PC-3 (cell line): ENCODE measurements around the gene CEP170B. TPM values are rescaled to one million over a fixed set of nuclear protein-coding genes. Genes with fewer than 3 reads are reported as not detected.

Source experiments
- ATAC-seq: fragments of 200-7000 bp; cut with Tn5 transposase; 2 replicates; pipeline ENCODE4 v1.9.1; 2020; ENCODE audit warnings: mild to moderate bottlenecking, moderate library complexity
- BruUV-seq: library from RNA; stranded (reverse); fragments of 400-500 nt; replicated peaks from 2 replicates; lab custom pipeline; 2021; lab: Mats Ljungman, UMichigan
- CTCF ChIA-PET: fragments of 300-600 bp; sonication (Branson Sonifier 250); formaldehyde crosslinking; loops from one replicate; lab custom pipeline; 2022; ENCODE audit warnings: antibody characterized with exemption; lab: Charles Lee
- POLR2A ChIA-PET: fragments of 300-600 bp; sonication (Branson Sonifier 250); formaldehyde crosslinking; loops from one replicate; lab custom pipeline; 2022; ENCODE audit warnings: antibody characterized with exemption; ENCODE audit not compliant: unreplicated experiment; lab: Charles Lee
- DNase-seq: peaks from one replicate; pipeline ENCODE4 v3.0.0-alpha.2; 2015
- H2AFZ ChIP-seq: fragments of 300-600 bp; sonication (generic); 2 replicates; pipeline ENCODE4 v1.6.0; 2016; ENCODE audit warnings: antibody characterized with exemption, low read length
- H3F3A ChIP-seq: fragments of 300-600 bp; sonication (generic); one replicate; pipeline ENCODE4 v1.6.0; 2017; ENCODE audit warnings: antibody characterized with exemption, low read length, control low read depth, mild to moderate bottlenecking; ENCODE audit not compliant: unreplicated experiment
- H3K27ac ChIP-seq: fragments of 300-600 bp; sonication (generic); 2 replicates; pipeline ENCODE4 v1.5.1; 2016; ENCODE audit warnings: mild to moderate bottlenecking, low read length
- H3K27me3 ChIP-seq: fragments of 300-600 bp; sonication (generic); 2 replicates; pipeline ENCODE4 v1.6.1; 2016; ENCODE audit warnings: low read length, mixed read lengths
- H3K36me3 ChIP-seq: fragments of 300-600 bp; sonication (generic); 2 replicates; pipeline ENCODE4 v1.6.1; 2016; ENCODE audit warnings: low read depth, mixed run types, low read length, mixed read lengths
- H3K4me1 ChIP-seq: fragments of 300-600 bp; sonication (generic); 2 replicates; pipeline ENCODE4 v1.5.1; 2016; ENCODE audit warnings: low read length; ENCODE audit not compliant: insufficient read depth
- H3K4me2 ChIP-seq: fragments of 300-600 bp; sonication (generic); 2 replicates; pipeline ENCODE4 v1.6.0; 2016; ENCODE audit warnings: low read length
- H3K4me3 ChIP-seq: fragments of 300-600 bp; sonication (generic); 2 replicates; pipeline ENCODE4 v1.5.1; 2016; ENCODE audit warnings: mild to moderate bottlenecking, low read length, mixed read lengths
- H3K79me2 ChIP-seq: fragments of 300-600 bp; sonication (generic); 2 replicates; pipeline ENCODE4 v1.6.1; 2017; ENCODE audit warnings: low read length, mixed read lengths
- H3K9ac ChIP-seq: fragments of 300-600 bp; sonication (generic); 2 replicates; pipeline ENCODE4 v1.6.0; 2016; ENCODE audit warnings: mild to moderate bottlenecking, low read length
- H3K9me2 ChIP-seq: fragments of 300-600 bp; sonication (generic); replicated peaks from 2 replicates; pipeline ENCODE4 v1.6.1; 2016; ENCODE audit warnings: mixed run types, low read length, mixed read lengths
- H3K9me3 ChIP-seq: fragments of 300-600 bp; sonication (generic); 2 replicates; pipeline ENCODE4 v1.6.1; 2016; ENCODE audit warnings: low read length, mixed read lengths
- H4K20me1 ChIP-seq: fragments of 300-600 bp; sonication (generic); 2 replicates; pipeline ENCODE4 v1.6.1; 2016; ENCODE audit warnings: low read length, mixed read lengths
- CTCF ChIP-seq: fragments of 300-600 bp; sonication (generic); conservative IDR thresholded peaks from 2 replicates; pipeline ENCODE4 v1.5.1; 2017; ENCODE audit warnings: antibody characterized with exemption, low read depth, mild to moderate bottlenecking, low read length
- EZH2 ChIP-seq: fragments of 300-600 bp; sonication (generic); IDR thresholded peaks from one replicate; pipeline ENCODE4 v1.6.1; 2017; ENCODE audit warnings: antibody characterized with exemption, mild to moderate bottlenecking, low read length; ENCODE audit not compliant: unreplicated experiment
- EZH2phosphoT487 ChIP-seq: fragments of 300-600 bp; sonication (generic); IDR thresholded peaks from 2 replicates; pipeline ENCODE4 v1.6.1; 2018; ENCODE audit warnings: mild to moderate bottlenecking, antibody characterized with exemption, low read length, borderline replicate concordance
- intact Hi-C: fragments of 100-400 bp; cut with micrococcal nuclease; formaldehyde crosslinking; loops from 2 replicates; pipeline ENCODE4 v1.9.0; 2023
- total RNA-seq: library from RNA; depleted of rRNA; stranded (reverse); fragments of >200 nt; gene quantifications from 2 replicates; pipeline ENCODE4 v1.2.3, GENCODE V29; 2014

CEP170B gene
- total RNA-seq, 1 experiment from 2014 or later, result 33.2 TPM

GRCh38 chr14:104891664-104892530 lies 26.8 kb downstream of the CEP170B start:
- H3K79me2 ChIP-seq, result no peaks in the 10 kb centered on the region
- peaks cover 15% of the 10 kb centered on the region; the same call in 1 of the 2 replicates for H3K36me3 ChIP-seq
- H3K27me3 ChIP-seq, result no peaks in the 10 kb centered on the region
- no peaks in the 10 kb centered on the region for H3F3A ChIP-seq
- BruUV-seq, result no TSS peak
- H2AFZ ChIP-seq, result no peak overlapping the region
- no peaks in the 10 kb centered on the region for H4K20me1 ChIP-seq
- ChIA-PET CTCF (interaction anchor here (0.6 kb wide), 1 partner anchor 65 kb away, joined by 4 read pairs; no protein-coding TSS in a partner anchor), POLR2A (no interaction called here)
- H3K4me3 ChIP-seq, result no peak overlapping the region
- intact Hi-C loops, result no loop called here
- H3K4me2 ChIP-seq, result no peak overlapping the region
- no peak overlapping the region for H3K27ac ChIP-seq
- no peak overlapping the region for H3K9ac ChIP-seq
- DNase-seq (no peak), ATAC-seq (no peak)
- TF ChIP-seq CTCF (no peak), EZH2phosphoT487 (no peak), EZH2 (no peak)
- H3K4me1 ChIP-seq, result no peaks in the 10 kb centered on the region
- no peaks in the 10 kb centered on the region for H3K9me3 ChIP-seq
- no peaks in the 10 kb centered on the region for H3K9me2 ChIP-seq

- Histone ChIP-seq H3F3A (no peaks in the 10 kb centered on the region), H3K4me2 (no peak overlapping the region), H3K27me3 (no peaks in the 10 kb centered on the region), H3K9me2 (no peaks in the 10 kb centered on the region), H4K20me1 (no peaks in the 10 kb centered on the region), H3K4me3 (no peak overlapping the region), H3K9ac (no peak overlapping the region), H3K79me2 (no peaks in the 10 kb centered on the region), H2AFZ (no peak overlapping the region), H3K9me3 (no peaks in the 10 kb centered on the region), H3K4me1 (no peaks in the 10 kb centered on the region), H3K36me3 (peaks cover 10% of the 10 kb centered on the region; the same call in 1 of the 2 replicates), H3K27ac (no peak overlapping the region)
- intact Hi-C loops, result no loop called here
- DNase-seq, result no peak
- ChIA-PET CTCF (interaction anchor here (0.5 to 0.6 kb wide), 2 partner anchors 66 to 81 kb away, joined by 3 to 4 read pairs; no protein-coding TSS in a partner anchor), POLR2A (no interaction called here)
- no peak for TF ChIP-seq EZH2phosphoT487
- TF ChIP-seq CTCF, result no peak
- no peak for TF ChIP-seq EZH2
- BruUV-seq, result no TSS peak
- no peak for ATAC-seq
Measured at GRCh38 chr14:104892531-104893434, 27.7 kb downstream of the CEP170B start.
